NCI-H1105 (cell line): ENCODE data around the gene COL4A2.
A peak's percentile ranks its signal among the peaks of the same experiment; 100 is the strongest.

Experiments used
- DNase-seq: peaks from one replicate; lab custom pipeline; 2025; lab: John Stamatoyannopoulos, UW

COL4A2 gene

DNA sequence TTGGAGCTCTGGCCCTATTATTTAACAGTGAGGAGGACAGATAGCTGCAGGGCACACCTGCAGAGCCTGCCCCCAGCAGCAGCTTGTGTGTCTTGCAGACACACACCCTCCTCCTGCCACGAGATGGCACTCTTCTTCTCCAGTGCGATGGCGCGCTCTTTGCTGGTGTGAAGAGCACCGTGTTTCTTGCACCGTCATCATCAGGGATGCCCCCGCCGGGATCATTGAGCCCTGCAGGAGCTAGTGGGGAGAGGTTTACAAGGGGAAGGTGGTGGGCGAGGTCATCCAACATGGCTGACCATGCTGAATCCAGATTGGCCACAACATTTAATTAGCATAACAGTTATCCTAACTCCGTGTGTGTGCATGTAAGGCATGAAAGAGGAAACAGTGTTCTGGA, 148.9 kb downstream of the COL4A2 start:
- peak; percentile 93 for DNase-seq

DNA sequence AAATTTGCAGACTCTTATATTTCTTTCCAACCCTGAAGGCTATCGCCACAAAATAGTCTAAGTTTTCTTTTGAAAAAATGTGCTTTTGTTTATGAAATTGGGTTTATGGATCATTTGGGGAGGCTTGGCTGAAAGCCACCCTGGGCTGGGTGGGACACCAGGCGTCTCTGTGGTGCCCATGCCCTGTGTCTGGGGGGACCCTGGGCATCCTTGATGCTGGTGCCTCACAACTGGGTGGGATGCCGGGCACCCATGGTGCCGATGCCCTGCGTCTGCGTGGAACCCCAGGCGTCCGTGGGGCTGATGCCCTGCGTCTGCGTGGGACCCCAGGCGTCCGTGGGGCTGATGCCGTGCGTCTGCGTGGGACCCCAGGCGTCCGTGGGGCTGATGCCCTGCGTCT, 149.5 kb downstream of the COL4A2 start:
- no peak for DNase-seq

DNA sequence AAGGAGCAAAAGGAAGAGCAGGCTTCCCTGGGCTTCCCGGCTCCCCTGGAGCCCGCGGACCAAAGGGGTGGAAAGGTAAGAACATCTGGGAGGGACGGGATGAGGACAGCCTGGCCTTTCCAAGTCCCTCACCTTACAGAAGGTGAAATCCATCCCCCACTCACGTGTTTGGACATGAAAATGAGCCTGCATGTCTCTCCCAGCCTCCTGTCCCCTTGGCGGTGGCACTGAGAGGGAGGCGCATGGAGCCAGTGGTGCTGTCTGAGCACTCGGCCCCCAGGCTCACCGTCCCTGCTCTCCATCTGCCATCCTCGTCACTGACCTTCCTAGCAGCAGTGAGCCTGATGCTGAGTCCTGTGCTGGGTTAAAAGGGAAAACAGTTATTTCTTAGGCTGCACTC, 150.3 kb downstream of the COL4A2 start:
- DNase-seq = no peak

DNA sequence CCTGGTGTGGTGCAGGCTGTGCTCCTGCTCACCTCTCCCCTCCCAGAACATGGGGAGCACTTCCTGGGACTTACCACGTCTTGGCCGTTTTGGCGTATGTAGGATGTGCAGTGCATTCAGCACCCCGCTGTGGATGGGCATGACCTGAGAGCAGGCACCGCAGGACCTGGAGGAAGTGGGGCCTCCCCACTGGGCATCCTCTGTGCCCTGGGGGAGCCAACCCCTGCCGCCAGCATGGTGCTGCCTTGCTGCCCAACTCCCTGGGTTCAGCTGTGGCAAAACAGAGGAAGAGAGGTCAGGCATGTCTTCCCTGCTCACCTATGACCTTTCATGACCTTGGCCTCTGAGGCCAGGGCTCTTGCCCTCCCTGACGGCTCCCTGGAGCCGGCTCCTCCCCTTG, 150.9 kb downstream of the COL4A2 start:
- DNase-seq = no peak

DNA sequence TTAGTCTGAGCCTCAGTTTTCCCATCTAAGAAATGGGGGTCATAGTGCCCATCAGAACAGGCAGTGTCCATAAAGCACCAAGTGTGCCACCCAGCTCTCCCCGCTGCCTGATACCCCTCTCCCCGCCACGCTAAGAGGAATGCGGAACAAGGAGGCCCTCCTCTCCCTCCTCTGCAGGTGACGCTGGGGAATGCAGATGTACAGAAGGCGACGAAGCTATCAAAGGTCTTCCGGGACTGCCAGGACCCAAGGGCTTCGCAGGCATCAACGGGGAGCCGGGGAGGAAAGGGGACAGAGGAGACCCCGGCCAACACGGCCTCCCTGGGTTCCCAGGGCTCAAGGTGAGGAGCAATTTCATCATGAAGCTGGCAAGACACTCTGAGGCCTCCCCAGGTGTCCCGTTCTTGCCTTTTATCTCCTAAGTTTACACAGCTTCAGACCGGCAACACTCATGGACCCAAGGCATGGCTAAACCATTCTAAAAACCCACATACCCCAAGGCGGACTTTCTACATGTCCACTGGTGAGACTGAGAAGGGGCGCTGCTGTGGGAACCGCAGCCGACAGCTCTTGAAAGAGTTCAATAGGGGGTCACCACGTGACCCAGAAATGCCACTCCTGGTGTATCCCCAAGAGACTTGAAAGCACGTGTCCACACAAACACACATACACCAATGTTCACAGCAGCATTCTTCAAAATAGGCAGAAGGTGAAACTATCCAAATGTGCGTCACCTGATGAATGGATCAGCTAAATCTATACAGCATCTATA, 151.7 kb downstream of the COL4A2 start:
- DNase-seq = no peak

DNA sequence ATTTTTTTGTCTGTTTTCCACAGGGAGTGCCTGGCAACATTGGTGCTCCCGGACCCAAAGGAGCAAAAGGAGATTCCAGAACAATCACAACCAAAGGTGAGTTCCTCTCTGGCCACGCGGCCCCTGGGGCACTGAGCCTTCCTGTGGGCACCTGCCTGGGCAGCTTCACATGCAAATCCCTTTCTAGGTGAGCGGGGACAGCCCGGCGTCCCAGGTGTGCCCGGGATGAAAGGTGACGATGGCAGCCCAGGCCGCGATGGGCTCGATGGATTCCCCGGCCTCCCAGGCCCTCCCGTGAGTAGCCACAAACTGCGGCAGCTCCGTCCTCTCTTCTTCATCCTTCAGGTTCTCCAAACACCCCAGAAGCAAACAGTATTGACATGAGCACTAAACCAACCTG, 155.0 kb downstream of the COL4A2 start:
- DNase-seq = no peak

DNA sequence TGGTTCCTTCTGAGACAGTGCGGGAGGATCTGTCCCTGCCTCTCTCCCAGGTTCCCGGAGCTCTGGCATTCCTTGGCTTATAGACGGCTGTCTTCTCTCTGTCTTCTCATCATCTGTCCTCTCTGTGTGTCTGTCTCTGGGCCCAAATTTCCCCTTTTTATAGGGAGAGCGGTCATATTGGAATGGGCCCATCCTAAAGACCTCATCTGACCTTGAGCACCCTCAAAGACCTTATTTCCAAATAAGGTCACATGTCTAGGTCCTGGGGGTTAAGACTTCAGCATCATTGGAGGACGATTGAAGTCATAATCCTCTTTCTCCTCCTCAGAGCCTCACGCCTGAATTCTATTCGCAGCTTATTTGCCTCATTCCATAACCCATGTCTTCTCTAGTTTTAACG, 156.1 kb downstream of the COL4A2 start:
- no peak for DNase-seq

DNA sequence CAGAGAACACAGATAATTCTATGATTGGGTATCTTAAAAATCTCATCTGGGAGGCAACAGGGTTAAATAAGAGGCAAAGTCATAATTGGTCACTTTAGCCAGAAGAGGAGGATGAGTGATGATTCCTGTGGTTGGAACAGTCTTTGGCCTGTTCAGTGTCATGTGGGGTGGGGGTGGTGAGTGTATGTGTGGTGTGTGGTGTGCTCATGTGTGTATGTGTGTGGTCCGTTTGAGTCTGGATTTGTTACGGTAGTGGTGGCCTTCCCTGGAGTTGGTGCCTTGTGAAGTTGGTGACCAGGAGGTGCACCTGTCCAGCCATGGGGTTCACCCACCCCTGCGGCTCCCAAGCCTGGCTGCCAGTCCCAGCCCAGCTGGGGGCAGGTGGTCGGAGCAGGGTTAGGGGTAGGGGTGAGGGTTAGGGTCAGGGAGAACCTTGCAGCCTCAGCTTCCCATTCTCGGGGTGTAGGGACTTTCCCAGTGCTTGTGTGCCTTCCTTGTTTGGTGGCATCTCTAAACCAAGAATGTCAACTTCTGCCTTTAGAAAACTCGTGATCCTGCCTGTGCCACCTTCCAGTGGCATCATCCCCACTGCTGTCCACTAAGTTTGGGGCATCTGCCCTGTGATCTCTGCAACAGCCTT, 156.9 kb downstream of the COL4A2 start:
- DNase-seq = no peak

DNA sequence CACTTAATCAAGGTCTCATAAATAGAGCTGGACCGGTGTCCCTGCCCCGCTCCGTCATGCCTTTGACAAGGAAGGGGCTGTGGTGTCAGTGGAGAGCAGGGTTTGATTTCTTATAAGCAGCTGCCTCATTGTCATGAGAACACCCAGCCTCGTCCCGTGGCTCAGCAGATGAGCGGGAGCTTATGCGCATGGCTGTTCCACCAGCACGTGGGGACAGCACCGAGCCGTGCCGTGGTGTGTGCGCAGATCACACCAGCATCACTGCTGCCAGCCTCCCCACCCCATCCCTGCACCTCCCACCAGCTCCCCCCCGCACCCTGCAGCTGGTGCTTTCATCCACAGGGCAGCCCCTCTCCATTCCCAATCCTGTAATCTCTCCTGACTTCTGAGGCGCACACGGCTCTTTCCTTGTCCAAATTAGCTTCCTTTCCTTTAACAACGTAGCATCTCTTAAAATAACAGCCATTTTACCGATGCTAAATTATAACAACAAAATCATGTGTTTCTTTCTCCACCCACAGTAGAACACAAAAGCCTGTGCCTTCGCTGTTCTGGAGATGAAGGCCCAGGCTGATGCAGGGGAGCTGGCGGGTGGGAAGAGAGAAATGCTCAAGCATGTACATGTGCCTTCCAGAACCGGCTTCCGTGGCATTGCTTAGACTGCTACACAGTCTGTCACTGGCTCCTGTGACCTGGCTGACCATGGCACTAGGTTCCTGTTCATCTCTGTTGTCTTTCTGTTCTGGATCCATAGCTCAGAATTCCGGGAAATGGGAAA, 157.7 kb downstream of the COL4A2 start:
- no peak for DNase-seq

DNA sequence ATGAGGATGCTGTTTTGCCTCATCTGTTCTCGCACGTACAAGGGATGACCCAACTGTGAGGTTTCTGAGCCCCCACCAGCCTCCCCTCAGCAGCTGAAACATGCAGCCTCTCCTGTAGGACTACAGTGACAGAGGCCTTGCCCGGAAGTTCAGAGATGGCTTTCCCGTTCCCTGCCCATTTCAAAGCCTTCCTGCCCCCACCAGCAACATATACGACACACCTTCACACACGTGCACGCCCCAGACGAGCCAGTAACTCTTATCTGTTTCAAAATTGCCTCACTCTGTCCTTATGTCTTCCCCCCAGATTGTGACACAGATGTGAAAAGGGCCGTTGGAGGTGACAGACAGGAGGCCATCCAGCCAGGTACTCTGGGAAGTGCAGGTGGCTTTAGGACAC, 158.6 kb downstream of the COL4A2 start:
- DNase-seq = no peak

DNA sequence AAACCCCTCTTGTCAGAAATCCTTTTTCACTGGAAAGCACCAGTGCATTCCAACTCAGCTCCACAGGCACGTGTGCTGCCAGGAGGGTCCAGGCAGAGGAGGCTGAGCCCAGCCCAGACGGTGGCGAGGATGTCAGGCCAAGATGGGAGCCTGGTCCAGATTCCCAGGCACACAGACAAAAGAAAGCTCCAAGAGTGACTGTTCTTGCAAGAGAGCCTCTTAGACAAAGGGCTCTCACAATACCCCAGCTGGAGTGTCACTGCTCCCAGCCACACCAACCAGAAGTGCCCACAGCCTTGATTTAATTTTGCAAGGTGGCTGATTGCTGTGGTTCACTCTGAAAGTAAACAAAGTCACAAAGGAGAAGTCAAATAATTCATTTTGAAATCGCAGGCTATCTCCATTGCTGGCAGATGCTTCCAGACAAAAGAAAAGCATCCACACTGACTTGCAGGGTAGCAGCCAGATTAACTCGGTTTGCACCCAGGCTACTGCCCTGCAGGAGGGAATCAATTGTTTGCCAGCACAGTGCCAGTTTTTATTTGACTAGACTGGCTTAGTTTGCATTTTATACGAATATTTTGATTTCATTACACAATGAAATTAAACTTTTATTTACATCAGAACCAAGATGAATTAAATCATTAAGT, 159.3 kb downstream of the COL4A2 start:
- no peak for DNase-seq

DNA sequence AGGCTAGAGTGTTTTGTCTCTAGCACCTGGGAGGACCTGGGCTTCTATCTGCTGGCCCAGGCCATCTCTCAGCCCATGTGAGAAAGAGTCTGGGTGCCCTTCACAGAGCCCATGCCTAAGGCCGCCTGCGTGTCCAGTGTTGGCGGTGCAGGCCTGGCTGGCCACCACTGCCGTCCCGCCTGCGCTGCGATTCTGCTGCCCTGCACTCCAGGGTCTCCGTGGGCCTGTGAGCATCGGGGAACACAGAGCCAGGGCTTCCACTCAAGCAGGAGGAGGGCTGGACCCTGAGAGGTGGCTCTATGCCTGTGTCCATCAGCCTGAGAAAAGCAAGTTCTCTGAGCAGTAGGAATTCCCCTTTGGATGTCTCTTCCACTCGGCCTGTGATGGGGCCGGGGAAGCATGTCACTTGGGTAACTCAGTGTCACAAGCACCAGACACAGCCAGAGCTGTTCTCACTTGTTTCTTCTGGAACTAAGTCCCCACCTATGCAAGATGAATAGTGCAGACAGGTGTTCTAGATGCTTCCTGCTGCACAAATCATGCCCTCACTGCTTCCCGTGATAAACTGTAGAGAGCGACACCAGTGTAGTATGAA, 160.5 kb downstream of the COL4A2 start:
- no peak for DNase-seq

DNA sequence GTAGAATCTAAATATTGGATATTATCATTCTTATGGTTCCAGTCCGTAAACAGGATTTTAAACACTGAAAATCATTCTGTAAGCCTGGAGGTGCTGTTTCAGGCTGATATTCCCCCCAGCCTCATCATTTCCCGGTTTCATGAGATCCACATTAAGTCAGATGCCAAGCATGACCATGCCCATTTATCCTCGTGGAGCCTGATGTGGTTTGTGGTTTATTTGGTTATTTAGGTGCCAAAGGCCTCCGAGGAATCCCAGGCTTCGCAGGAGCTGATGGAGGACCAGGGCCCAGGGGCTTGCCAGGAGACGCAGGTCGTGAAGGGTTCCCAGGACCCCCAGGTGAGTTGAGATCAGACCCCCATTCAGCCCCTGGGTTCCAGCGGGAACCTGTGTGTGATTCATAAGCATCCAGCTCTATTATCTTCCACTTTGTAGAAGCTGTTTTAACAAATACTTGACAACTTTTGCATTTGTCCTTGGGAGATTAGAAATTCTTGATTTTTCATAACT, 162.0 kb downstream of the COL4A2 start:
- DNase-seq = no peak

DNA sequence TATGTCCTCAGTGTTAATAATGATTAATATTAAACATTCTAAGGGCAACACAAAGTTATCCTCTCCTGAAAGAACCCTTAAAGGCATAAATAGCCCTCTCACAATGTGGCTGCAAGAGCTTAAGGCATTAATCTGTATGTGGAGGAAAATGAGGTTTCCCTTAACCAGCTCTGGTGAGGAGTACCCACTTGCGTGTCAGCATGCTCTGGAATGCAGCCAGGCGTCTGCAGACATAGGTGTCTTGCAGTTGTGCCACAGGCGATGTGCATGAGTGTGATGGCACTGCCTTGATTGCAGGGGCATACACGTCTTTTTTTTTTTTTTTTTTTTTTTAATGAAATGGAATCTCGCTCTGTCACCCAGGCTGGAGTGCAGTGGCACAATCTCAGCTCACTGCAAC, 162.5 kb downstream of the COL4A2 start:
- no peak for DNase-seq

DNA sequence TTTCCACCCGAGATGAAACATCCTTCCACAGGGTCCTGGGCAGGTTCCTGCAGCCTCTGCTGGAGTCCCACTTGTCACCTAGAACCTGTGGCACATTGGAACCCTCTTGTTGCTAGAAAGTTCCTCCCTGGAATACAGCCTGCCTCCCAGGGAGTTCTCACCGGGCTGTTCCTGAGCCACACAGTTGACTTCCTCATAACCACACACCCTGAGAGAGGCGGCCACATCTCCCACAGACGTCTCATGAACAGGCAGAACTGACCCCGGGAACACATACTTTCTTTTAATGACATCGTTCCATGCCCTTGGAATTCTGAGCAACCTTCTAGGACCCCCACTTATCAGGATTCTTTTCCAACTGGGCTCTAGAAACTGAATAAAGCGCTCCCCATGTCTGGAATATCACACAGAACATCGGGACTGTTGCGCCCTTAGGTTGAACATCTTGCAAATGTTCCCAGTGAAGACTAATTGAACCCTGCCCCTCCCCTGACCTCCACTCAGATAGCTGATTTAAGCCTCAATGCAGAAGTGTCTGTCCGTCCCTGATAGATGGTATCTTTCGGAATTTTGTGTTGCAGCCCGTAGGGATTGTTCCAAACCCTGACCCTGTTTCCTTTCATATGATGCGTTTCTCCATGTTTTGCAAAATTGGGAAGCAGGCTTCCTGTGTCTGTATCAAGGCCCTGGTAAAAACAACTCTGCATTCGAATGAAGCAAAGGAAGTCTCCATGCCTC, 163.4 kb downstream of the COL4A2 start:
- no peak for DNase-seq

DNA sequence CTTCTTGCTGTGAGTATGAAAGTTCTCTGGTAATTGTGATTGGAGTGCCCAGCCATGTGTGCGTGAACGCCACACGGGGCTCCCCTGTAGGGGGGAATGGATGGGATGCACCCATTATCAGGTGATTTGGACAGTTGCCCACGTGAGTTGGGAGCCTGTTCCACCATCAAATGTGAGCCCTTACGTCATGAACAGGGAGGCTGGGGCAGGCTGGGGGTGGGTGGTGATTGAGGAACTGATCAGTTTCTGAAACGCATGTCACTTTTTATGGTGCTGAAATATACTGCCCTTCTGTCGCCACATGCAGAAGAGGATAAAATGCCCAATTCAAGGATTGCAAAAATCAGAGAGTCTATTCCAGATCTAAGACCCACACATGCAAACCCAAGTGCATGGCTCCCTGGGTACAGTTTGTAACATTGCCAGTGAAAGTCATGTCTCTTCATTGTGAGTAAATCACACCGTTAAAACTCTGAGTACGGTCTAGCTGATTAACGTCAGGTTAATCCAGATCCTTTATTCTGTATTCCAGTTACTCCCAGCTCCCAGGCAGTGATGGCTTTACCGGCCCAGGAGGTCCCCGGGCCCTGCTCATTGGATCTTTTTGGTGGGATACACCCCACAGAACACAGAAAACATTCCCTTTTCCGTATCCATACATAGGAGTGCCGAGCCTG, 164.2 kb downstream of the COL4A2 start:
- no peak for DNase-seq

DNA sequence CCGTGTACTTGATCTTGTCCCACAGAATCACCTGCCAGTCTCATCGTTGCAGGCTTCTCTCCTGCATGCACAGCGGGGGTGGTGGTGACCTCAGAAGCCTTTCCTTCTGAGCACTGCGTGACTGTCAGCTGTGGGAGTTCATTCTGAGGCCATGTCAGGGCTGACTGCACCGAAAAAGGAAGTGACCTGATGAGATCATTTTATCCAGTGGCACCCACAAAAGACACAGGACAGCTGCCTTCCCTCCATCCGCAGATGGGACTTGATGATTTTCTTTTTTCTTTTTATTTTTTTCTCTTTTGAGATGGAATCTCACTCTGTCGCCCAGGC, 164.7 kb downstream of the COL4A2 start:
- DNase-seq = no peak

DNA sequence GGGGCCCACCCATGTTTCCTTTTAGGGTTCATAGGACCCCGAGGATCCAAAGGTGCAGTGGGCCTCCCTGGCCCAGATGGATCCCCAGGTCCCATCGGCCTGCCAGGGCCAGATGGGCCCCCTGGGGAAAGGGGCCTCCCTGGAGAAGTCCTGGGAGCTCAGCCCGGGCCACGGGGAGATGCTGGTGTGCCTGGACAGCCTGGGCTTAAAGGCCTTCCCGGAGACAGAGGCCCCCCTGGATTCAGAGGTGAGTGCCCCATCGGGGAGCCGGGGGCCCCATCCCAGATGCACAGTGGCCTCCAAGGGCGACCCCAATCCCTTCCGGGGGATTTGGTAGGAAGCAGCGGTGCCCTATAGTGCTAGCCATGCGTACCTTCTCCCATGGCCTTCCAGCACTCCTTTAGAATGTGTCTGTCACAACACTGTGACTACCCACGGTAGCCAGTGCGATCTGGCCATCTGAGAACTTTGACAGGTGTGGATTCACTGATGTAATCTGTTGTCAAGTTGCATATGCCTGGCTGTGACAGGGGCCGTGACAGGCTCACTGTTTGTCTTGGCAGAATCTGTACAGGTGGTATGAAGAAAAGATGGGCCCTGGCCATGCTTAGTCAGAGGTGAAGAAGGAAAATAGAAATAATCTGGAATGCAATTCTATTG, 165.9 kb downstream of the COL4A2 start:
- no peak for DNase-seq

DNA sequence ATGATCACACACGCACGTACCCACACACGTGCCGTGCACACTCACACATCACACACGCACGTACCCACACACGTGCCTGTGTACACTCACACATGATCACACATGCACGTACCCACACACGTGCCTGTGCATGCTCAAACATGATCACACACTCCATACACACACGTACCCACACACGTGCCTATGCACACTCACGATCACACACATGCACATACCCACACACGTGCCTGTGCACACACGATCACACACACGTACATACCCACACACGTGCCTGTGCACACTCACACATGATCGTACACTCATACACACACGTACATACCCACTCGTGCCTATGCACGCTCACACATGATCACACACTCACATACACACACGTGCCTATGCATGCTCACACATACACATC, 167.6 kb downstream of the COL4A2 start:
- no peak for DNase-seq

DNA sequence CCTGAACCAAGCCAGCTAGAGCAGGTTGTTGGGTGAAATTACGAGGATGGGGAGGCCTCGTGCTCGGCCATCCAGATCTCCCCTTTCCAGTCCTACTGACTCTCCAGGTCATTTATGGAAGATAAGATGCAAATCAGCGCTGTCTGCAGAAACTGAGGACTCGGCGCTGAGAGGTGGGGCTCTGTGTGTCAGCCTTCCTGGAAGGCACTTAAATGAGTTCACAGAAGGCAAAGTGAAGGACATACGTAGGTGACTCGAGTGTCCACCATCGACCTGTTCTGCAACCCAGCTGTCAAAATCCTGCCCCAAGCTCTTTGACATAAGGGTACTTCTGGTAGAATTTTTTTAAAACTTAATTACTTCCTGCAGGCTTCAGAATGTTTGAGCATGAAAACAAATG, 168.0 kb downstream of the COL4A2 start:
- no peak for DNase-seq
